Fibroblast of villous mesenchyme (primary cell): ENCODE results near the gene MYBPH. TPM values are rescaled to one million over a fixed set of nuclear protein-coding genes. Genes with fewer than 3 reads are reported as not detected.

Experiments used
- DNase-seq: peaks from one replicate; pipeline ENCODE4 v3.0.0-alpha.2; 2010; ENCODE audit warnings: low read depth
- H3K4me3 ChIP-seq: 2 replicates; pipeline ENCODE4 v1.5.1; 2011; ENCODE audit warnings: low read depth, mild to moderate bottlenecking, low read length
- total RNA-seq: library from RNA; depleted of rRNA; stranded (reverse); fragments of >200 nt; gene quantifications from 2 replicates; pipeline ENCODE4 v1.2.3, GENCODE V29; 2012
- TF ChIP-seq, protein P1 (sequence below): IDR thresholded peaks from 2 replicates; pipeline ENCODE4 v1.5.1; 2012; ENCODE audit warnings: low read depth, mild to moderate bottlenecking, low read length; ENCODE audit not compliant: insufficient read depth

Gene MYBPH
- total RNA-seq, 1 donor: 0.43 TPM

DNA sequence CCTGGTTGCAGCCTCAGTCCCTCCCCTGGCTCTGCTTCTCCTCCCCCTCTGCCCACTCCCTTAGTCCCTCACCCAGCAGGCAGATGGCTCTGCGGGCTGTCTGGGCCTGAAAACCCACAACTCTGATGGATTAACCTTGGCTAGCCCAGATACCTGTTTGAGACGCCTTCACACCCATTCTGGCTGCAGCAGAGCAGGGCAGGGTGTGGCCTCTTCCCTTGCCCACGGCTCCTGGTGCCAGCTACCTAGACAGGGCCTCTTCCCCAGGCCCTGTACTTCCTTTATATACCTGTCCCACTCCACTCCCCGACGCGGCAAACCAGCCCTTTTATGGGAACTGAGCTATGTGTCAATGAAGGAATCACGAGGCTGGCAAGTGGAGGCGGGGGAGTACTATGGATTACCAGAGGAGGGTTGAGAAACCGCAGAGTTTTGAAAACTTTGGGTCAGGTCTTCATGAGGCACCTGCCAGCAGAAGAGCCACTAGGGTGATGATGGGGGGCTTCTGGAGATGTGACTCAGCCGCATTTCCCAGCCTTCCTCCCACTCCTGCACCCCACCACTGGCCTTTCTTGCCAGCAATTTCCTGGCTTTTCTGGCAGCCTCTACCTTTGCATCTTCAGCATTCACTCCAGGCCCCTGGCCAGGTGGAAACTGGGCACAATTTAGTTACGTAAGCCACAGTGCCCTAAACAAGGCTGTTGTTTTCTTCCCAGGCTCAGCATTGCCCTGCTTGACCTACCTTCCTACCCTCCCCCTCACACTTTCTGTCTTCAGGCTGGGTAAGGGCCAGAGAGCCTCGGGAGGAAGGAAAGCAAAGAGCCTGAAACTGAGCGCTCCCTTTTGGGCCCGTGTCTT lies 11.0 kb upstream of the MYBPH start, which contains the start of gene CHI3L1:
TSS of gene CHI3L1 (minus strand) at position 259 of the 858 bp plus-strand sequence. CDS start at position 178, 81 bp downstream.
- H3K4me3 ChIP-seq: no peak within 1 kb of the TSS
- TF ChIP-seq, protein P1, sequence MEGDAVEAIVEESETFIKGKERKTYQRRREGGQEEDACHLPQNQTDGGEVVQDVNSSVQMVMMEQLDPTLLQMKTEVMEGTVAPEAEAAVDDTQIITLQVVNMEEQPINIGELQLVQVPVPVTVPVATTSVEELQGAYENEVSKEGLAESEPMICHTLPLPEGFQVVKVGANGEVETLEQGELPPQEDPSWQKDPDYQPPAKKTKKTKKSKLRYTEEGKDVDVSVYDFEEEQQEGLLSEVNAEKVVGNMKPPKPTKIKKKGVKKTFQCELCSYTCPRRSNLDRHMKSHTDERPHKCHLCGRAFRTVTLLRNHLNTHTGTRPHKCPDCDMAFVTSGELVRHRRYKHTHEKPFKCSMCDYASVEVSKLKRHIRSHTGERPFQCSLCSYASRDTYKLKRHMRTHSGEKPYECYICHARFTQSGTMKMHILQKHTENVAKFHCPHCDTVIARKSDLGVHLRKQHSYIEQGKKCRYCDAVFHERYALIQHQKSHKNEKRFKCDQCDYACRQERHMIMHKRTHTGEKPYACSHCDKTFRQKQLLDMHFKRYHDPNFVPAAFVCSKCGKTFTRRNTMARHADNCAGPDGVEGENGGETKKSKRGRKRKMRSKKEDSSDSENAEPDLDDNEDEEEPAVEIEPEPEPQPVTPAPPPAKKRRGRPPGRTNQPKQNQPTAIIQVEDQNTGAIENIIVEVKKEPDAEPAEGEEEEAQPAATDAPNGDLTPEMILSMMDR: no peak
- peak; percentile 43 for DNase-seq

DNA sequence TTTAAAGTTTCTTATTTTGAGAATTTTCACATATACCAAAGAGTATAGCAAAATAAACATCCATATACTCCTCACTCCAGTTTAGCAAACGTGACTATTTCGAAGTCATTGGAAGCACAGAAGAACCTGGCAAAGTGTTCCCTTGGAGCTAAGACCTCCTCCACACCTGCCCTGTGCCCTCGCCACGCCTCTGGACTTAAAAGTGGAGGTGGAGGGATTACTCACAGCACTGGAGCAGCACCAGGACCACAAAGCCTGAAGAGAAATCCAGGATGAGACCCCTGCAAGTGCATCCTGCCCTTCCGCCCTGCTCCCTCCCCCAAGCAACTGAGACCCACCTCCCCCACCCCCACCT lies 10.4 kb upstream of the MYBPH start:
- H3K4me3 ChIP-seq: no peak overlapping the region
- no peak for DNase-seq
- TF ChIP-seq, protein P1: no peak

DNA sequence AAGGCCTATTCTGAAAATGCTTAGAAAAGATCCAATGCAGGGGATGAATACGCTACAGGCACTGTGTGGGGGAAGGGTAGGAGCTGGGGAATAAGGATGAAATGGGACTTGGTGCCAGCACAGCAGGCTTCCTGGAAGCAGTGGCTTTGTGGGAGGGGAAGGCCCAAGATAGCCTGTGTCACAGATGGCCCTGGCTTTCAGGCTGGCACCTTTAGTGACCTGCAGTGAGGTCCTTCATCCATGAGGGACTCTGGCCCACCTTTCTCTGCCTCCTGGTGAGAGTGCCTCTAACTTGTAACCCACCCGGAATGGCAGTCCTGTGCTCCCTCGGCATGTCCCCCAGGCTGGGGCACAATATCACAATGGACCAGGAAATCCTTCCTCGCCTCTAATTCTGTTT lies 10.0 kb upstream of the MYBPH start:
- no peak for DNase-seq
- H3K4me3 ChIP-seq: no peak overlapping the region
- TF ChIP-seq, protein P1: no peak

DNA sequence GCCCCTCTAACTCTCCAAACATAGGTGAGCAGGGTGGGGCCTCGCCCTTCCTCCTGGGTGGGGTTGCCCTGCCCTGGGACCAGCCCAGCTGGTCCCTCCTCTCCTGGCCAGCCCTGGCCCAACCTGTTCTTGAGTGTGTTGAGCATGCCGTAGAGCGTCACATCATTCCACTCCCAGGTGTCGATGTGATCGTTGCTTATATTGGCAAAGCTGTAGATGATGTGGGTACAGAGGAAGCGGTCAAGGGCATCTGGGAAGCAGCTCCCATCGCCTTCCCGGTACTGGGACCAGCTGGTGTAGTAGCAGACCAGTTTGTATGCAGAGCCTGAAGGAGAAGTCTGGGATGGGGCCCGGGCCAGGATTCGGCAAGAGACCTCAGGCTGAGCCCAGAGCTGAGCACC lies 9.4 kb upstream of the MYBPH start:
- DNase-seq: no peak
- TF ChIP-seq, protein P1: no peak
- H3K4me3 ChIP-seq: no peak overlapping the region

DNA sequence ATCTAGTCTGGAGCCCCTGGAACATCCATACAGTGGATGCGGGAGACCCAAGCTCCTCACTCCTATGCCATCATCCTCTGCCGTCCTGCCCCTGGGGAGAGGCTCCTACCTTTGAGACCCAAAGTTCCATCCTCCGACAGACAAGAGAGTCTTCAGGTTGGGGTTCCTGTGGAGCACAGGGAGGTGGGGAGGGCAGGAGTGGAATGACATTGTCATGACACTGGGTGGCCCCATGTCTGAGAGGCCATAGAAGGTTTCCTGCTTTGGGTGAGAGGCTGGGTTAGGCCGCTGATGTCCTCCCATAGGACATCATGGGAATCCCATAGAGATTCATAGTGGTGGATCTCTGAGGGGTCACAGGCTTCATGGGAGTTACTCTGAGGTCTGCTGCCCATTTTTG lies 8.8 kb upstream of the MYBPH start:
- TF ChIP-seq, protein P1: no peak
- DNase-seq: no peak
- H3K4me3 ChIP-seq: no peak overlapping the region

DNA sequence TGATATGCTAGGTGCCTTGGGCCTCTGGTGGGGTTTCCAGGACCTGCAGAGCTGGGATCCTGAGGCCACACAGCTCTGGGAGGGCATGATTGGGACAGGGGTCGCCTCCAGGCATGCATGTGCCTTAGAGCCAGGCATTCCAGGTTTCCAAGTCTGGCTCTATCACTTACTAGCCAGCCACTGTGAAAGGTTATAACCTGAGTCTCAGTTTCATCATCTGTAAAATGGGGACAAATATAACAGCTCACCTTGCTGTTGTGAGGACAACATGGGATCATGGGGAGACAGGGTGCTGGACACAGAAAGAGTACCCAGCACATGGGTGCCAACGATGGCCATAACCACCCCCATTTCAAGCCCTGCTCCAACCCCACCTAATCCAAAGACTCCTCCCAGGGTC lies 8.2 kb upstream of the MYBPH start:
- TF ChIP-seq, protein P1: no peak
- DNase-seq: no peak
- no peak overlapping the region for H3K4me3 ChIP-seq
